ENCODE measurements around the gene ENO3. TPM values are rescaled to one million over a fixed set of nuclear protein-coding genes. Genes with fewer than 3 reads are reported as not detected.

The ENO3 gene
- total RNA-seq, 2 experiments from 2014 or later: 27.8 to 30.7 TPM

- Mint-ChIP-seq H3K27me3 (peaks cover 10% of the 10 kb centered on the region), H3K4me1 (peaks cover 22% of the 10 kb centered on the region), H3K36me3 (peaks cover 10% of the 10 kb centered on the region), H3K4me3 (no peak within 1 kb of the TSS), H3K9me3 (no peaks in the 10 kb centered on the region), H3K27ac (peak within 1 kb of the TSS; percentile 23)
- no peak for DNase-seq
Measured at GRCh38 chr17:4931963-4932362, 19.0 kb upstream of the ENO3 start, which contains the start of gene GP1BA. GP1BA (plus strand) TSS chr17:4932277; CDS start chr17:4932605, 328 bp downstream.

- Mint-ChIP-seq H3K4me3 (no peak overlapping the region), H3K27me3 (peaks cover 10% of the 10 kb centered on the region), H3K4me1 (peaks cover 22% of the 10 kb centered on the region), H3K36me3 (peaks cover 10% of the 10 kb centered on the region), H3K27ac (peak overlapping the region; percentile 23), H3K9me3 (no peaks in the 10 kb centered on the region)
- no peak for DNase-seq
Measured at GRCh38 chr17:4932756-4933155, 18.2 kb upstream of the ENO3 start.

DNA sequence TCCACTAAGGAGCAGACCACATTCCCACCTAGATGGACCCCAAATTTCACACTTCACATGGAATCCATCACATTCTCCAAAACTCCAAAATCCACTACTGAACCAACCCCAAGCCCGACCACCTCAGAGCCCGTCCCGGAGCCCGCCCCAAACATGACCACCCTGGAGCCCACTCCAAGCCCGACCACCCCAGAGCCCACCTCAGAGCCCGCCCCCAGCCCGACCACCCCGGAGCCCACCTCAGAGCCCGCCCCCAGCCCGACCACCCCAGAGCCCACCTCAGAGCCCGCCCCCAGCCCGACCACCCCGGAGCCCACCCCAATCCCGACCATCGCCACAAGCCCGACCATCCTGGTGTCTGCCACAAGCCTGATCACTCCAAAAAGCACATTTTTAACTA, 17.3 kb upstream of the ENO3 start:
- H3K9me3 Mint-ChIP-seq: no peaks in the 10 kb centered on the region
- H3K4me3 Mint-ChIP-seq: no peak overlapping the region
- no peak for DNase-seq
- H3K27me3 Mint-ChIP-seq: peaks cover 10% of the 10 kb centered on the region
- H3K4me1 Mint-ChIP-seq: peaks cover 28% of the 10 kb centered on the region
- peak overlapping the region; percentile 26 for H3K27ac Mint-ChIP-seq
- peaks cover 18% of the 10 kb centered on the region for H3K36me3 Mint-ChIP-seq

DNA sequence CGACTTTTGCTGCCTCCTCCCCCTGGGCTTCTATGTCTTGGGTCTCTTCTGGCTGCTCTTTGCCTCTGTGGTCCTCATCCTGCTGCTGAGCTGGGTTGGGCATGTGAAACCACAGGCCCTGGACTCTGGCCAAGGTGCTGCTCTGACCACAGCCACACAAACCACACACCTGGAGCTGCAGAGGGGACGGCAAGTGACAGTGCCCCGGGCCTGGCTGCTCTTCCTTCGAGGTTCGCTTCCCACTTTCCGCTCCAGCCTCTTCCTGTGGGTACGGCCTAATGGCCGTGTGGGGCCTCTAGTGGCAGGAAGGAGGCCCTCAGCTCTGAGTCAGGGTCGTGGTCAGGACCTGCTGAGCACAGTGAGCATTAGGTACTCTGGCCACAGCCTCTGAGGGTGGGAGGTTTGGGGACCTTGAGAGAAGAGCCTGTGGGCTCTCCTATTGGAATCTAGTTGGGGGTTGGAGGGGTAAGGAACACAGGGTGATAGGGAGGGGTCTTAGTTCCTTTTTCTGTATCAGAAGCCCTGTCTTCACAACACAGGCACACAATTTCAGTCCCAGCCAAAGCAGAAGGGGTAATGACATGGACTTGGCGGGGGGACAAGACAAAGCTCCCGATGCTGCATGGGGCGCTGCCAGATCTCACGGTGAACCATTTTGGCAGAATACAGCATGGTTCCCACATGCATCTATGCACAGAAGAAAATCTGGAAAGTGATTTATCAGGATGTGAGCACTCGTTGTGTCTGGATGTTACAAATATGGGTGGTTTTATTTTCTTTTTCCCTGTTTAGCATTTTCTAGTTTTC, 16.5 kb upstream of the ENO3 start:
- Mint-ChIP-seq H3K9me3 (no peaks in the 10 kb centered on the region), H3K27me3 (peaks cover 10% of the 10 kb centered on the region), H3K4me1 (peaks cover 32% of the 10 kb centered on the region), H3K27ac (peak overlapping the region; percentile 26), H3K36me3 (peaks cover 21% of the 10 kb centered on the region), H3K4me3 (no peak overlapping the region)
- DNase-seq: no peak

DNA sequence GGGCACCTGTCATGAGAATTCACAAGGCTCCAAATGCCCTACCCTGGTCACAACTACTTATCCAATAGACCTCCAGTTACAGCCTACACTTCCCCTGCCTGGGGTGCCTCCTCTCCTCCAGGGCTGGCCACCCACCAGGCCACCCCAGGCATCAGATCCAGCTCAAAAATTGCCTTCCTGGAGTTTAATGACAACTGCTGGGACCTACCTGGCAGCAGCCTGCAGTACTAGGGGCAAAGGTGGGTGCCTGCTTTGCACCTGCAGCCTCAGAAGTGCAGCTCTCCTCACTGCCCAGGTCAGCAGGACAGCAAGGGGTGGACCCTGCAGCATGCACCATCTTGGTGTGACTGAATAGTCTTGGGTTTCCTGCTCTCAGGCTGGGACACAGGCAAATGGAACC, 15.3 kb upstream of the ENO3 start:
- no peak overlapping the region for H3K4me3 Mint-ChIP-seq
- peaks cover 10% of the 10 kb centered on the region for H3K27me3 Mint-ChIP-seq
- no peak overlapping the region for H3K27ac Mint-ChIP-seq
- no peak for DNase-seq
- no peaks in the 10 kb centered on the region for H3K9me3 Mint-ChIP-seq
- H3K4me1 Mint-ChIP-seq: peaks cover 32% of the 10 kb centered on the region
- H3K36me3 Mint-ChIP-seq: peaks cover 28% of the 10 kb centered on the region

DNA sequence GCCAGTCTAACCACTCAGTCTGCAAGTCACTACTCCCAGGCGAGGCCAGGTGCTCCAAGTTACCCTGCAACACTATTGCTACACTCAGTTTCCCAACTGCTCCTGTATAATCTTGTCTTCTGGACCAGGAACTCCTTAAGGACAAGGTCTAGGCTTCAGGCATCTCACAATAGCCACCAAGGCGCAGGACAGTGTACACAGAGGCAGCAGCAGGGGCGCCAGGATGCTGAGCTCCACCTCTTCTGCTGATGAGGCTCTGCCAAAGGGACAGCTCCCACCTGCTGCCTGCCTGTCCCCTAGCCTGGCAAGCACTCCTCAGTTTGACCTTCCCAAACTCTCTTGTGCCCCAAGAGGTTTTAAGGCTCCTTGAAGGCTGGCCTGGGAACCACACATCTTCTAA, 14.5 kb upstream of the ENO3 start:
- Mint-ChIP-seq H3K27me3 (peaks cover 10% of the 10 kb centered on the region), H3K9me3 (no peaks in the 10 kb centered on the region), H3K4me3 (no peak overlapping the region), H3K36me3 (peaks cover 33% of the 10 kb centered on the region), H3K27ac (peak overlapping the region; percentile 2), H3K4me1 (peaks cover 32% of the 10 kb centered on the region)
- DNase-seq: no peak

DNA sequence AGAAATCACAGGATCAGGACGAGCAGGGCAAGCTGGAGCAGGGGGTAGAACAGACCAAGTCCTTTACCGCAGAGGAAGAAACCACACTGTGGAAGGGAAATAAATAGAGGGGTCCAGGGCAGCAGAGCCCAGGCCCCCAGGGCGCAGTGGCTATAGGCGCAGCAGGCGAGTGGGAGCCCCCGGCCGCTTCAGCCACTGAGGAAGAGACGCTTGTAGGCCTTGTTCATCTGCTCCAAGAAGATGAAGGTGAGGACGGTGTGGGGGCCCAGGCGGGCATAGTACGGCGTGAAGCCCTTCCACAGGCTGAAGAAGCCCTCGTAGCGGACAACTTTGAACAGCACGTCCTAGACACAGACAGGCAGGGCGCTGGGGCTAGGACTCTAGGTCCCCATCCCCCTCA, 13.4 kb upstream of the ENO3 start:
- no peak for DNase-seq
- Mint-ChIP-seq H3K36me3 (peaks cover 44% of the 10 kb centered on the region), H3K4me3 (no peak overlapping the region), H3K9me3 (no peaks in the 10 kb centered on the region), H3K4me1 (peaks cover 38% of the 10 kb centered on the region), H3K27me3 (peaks cover 10% of the 10 kb centered on the region), H3K27ac (no peak overlapping the region)

GRCh38 chr17:4938069-4938491, 12.8 kb upstream of the ENO3 start:
- peaks cover 6% of the 10 kb centered on the region for H3K27me3 Mint-ChIP-seq
- H3K27ac Mint-ChIP-seq: peak overlapping the region; percentile 66
- H3K4me1 Mint-ChIP-seq: peaks cover 43% of the 10 kb centered on the region
- H3K9me3 Mint-ChIP-seq: no peaks in the 10 kb centered on the region
- H3K36me3 Mint-ChIP-seq: peaks cover 48% of the 10 kb centered on the region
- DNase-seq: no peak
- H3K4me3 Mint-ChIP-seq: peak overlapping the region; percentile 97

DNA sequence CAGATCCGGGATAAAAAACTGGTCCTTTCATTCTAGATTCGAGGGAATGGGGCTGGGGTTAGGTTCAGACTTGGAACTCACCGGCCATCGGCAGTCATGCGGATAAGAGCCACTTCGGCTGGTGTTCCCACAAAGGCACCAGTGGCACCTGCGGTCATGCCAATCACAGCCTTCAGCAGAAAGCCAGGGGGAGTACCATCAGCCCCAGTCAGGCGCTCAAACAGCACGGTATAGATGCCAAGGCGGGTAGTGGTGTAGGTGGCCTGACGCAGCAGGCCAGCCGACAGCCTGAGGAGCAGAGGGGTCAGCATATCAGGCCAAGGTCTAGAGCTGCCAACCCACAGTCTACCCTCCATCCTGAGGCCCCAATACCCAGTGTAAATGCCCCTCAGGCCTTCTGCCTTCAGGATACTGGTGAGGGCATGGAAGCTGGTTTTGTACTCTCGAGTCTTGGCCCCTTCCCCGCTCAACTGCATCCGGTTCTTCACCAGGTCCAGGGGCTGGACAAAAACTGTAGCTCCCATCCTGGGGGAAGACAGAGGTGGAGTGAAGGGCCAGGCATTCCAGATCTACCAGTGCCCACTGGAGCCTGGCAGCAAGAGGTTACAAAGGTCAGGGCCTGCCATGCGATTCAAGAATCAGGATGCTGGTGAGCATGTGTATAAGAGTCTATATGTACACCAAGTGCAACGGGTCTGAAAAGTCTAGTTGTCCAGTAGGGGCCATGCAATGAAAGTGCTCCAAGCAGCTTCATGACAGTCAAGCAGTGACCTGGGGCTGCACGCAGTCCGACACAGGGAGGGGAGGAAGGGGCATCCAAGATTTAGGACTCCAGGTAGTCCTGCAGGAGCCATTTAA, 12.0 kb upstream of the ENO3 start:
- H3K27me3 Mint-ChIP-seq: peaks cover 3% of the 10 kb centered on the region
- no peaks in the 10 kb centered on the region for H3K9me3 Mint-ChIP-seq
- H3K4me3 Mint-ChIP-seq: peak overlapping the region; percentile 97
- H3K36me3 Mint-ChIP-seq: peaks cover 51% of the 10 kb centered on the region
- H3K27ac Mint-ChIP-seq: peak overlapping the region; percentile 99
- peaks cover 47% of the 10 kb centered on the region for H3K4me1 Mint-ChIP-seq
- no peak for DNase-seq

- peak overlapping the region; percentile 99 for H3K27ac Mint-ChIP-seq
- no peaks in the 10 kb centered on the region for H3K9me3 Mint-ChIP-seq
- DNase-seq: no peak
- H3K4me3 Mint-ChIP-seq: peak overlapping the region; percentile 97
- peaks cover 56% of the 10 kb centered on the region for H3K36me3 Mint-ChIP-seq
- H3K4me1 Mint-ChIP-seq: peaks cover 47% of the 10 kb centered on the region
- H3K27me3 Mint-ChIP-seq: peaks cover 4% of the 10 kb centered on the region
Measured at GRCh38 chr17:4939546-4939795, 11.4 kb upstream of the ENO3 start.

DNA sequence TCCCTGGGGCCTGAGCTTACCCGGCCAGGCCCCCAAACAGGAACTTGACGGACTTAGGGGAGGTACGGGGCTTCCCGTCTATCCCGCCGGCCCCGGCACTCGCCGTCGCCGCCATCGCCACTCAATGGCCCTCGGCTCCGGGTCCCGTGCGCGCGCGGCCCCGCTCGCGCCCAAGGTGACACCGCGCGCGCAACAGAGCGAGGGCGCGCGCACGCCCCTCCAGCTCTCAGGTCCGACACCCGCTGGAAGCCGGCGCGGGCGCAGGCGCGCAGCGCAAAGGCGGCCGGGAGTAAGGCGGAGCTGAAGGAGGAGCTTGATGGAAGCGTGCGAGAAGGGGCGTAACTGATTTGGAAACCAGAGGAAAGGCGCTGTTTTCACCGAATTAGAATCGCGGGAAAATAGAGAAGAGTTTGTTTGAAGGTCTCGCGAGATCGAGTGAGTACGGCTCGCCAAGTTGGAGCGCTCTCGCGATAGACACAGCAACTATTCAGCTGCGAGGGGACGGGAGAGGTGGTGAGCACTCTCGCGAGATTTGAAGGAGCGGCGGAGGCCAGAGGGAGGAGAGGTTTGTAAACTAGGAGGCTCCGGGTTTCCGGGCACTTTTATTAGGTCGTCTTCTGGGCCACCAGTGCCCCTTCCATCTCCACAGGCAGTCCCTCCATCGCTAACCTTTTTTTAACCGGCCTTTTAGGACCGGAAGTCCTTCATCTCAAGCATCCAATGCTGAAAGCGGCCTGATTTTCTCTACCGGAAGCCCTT, 10.9 kb upstream of the ENO3 start, which contains the start of the genes RNF167 and SLC25A11:
RNF167 (plus strand) TSS at position 473 of the 759 bp plus-strand sequence. CDS start 642 bp downstream, outside the sequence.
SLC25A11 (minus strand) TSS at position 251 of the 759 bp plus-strand sequence; CDS start at position 115, 136 bp downstream.
- Mint-ChIP-seq H3K27me3 (peaks cover 9% of the 10 kb centered on the region), H3K4me1 (peaks cover 50% of the 10 kb centered on the region), H3K4me3 (peak within 1 kb of the TSS; percentile 97), H3K36me3 (peaks cover 59% of the 10 kb centered on the region), H3K9me3 (no peaks in the 10 kb centered on the region), H3K27ac (peak within 1 kb of the TSS; percentile 99)
- DNase-seq: peak; percentile 98

- Mint-ChIP-seq H3K9me3 (no peaks in the 10 kb centered on the region), H3K27ac (peak overlapping the region; percentile 99), H3K36me3 (peaks cover 67% of the 10 kb centered on the region), H3K4me1 (peaks cover 57% of the 10 kb centered on the region), H3K4me3 (peak overlapping the region; percentile 97), H3K27me3 (peaks cover 16% of the 10 kb centered on the region)
- DNase-seq: peak; percentile 61
Measured at GRCh38 chr17:4940555-4941318, 10.2 kb upstream of the ENO3 start.

GRCh38 chr17:4941319-4941610, 9.7 kb upstream of the ENO3 start:
- Mint-ChIP-seq H3K27ac (peak overlapping the region; percentile 99), H3K4me1 (peaks cover 56% of the 10 kb centered on the region), H3K9me3 (no peaks in the 10 kb centered on the region), H3K36me3 (peaks cover 72% of the 10 kb centered on the region), H3K4me3 (peak overlapping the region; percentile 97), H3K27me3 (peaks cover 17% of the 10 kb centered on the region)
- no peak for DNase-seq

DNA sequence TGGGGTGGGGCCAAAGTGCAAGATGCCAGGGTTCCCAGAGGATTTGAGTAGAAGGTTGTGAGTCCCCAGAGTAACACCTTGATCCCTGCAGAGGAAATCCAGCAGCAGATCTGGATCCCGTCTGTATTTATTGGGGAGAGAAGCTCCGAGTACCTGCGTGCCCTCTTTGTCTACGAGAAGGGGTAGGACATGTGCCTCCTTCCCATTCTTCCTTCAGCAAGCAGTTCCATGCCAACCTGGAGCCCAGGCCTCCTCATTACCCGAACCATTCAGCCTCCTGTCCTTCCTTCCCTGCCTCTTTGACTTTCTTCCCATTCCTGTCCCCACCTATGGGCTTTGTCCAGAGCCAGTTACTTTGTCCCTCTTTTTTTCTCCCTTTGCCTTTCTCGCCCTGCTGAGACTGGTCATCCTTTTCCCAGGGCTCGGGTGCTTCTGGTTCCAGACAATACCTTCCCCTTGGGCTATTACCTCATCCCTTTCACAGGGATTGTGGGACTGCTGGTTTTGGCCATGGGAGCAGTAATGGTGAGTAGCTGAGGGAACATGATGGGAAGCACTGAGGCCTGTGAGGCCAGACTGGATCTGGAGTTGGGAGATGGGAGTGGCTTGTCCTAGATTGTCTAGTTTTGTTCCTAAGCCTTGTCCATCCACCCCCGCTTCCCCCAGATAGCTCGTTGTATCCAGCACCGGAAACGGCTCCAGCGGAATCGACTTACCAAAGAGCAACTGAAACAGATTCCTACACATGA, 8.0 kb upstream of the ENO3 start:
- H3K36me3 Mint-ChIP-seq: peaks cover 85% of the 10 kb centered on the region
- no peaks in the 10 kb centered on the region for H3K9me3 Mint-ChIP-seq
- H3K4me3 Mint-ChIP-seq: peak overlapping the region; percentile 94
- H3K27ac Mint-ChIP-seq: peak overlapping the region; percentile 99
- no peak for DNase-seq
- H3K4me1 Mint-ChIP-seq: peaks cover 56% of the 10 kb centered on the region
- H3K27me3 Mint-ChIP-seq: peaks cover 20% of the 10 kb centered on the region
